ENCODE results near the gene ERCC6L2.

The ERCC6L2 gene

GRCh38 chr9:95920017-95920416, 44.5 kb downstream of the ERCC6L2 start:
- DNase-seq (ENCODE audit: low read depth, low spot score), result no peak

GRCh38 chr9:95923794-95924193, 48.3 kb downstream of the ERCC6L2 start:
- no peak for DNase-seq (ENCODE audit: low read depth, low spot score)

- DNase-seq (ENCODE audit: low read depth, low spot score), result no peak
Observed at GRCh38 chr9:95924987-95925386, 49.5 kb downstream of the ERCC6L2 start.

- DNase-seq (ENCODE audit: low read depth, low spot score), result no peak
Observed at GRCh38 chr9:95927271-95928004, 51.9 kb downstream of the ERCC6L2 start.

- DNase-seq (ENCODE audit: low read depth, low spot score), result no peak
Observed at GRCh38 chr9:95930277-95930676, 54.8 kb downstream of the ERCC6L2 start.

GRCh38 chr9:95935861-95936578, 60.5 kb downstream of the ERCC6L2 start:
- DNase-seq (ENCODE audit: low read depth, low spot score), result no peak

GRCh38 chr9:95936579-95937075, 61.1 kb downstream of the ERCC6L2 start:
- no peak for DNase-seq (ENCODE audit: low read depth, low spot score)

- no peak for DNase-seq (ENCODE audit: low read depth, low spot score)
Observed at GRCh38 chr9:95937131-95937530, 61.6 kb downstream of the ERCC6L2 start.

- DNase-seq (ENCODE audit: low read depth, low spot score), result no peak
Observed at GRCh38 chr9:95938724-95939123, 63.2 kb downstream of the ERCC6L2 start.

- DNase-seq (ENCODE audit: low read depth, low spot score), result no peak
Observed at GRCh38 chr9:95939472-95939871, 64.0 kb downstream of the ERCC6L2 start.

GRCh38 chr9:95940265-95940664, 64.8 kb downstream of the ERCC6L2 start:
- DNase-seq (ENCODE audit: low read depth, low spot score), result no peak

- DNase-seq (ENCODE audit: low read depth, low spot score), result no peak
Observed at GRCh38 chr9:95942016-95942415, 66.5 kb downstream of the ERCC6L2 start.

- no peak for DNase-seq (ENCODE audit: low read depth, low spot score)
Observed at GRCh38 chr9:95947118-95947517, 71.6 kb downstream of the ERCC6L2 start.

- DNase-seq (ENCODE audit: low read depth, low spot score), result no peak
Observed at GRCh38 chr9:95952471-95952870, 77.0 kb downstream of the ERCC6L2 start.

- no peak for DNase-seq (ENCODE audit: low read depth, low spot score)
Observed at GRCh38 chr9:95953986-95954385, 78.5 kb downstream of the ERCC6L2 start.

- no peak for DNase-seq (ENCODE audit: low read depth, low spot score)
Observed at GRCh38 chr9:95954940-95955339, 79.4 kb downstream of the ERCC6L2 start.

GRCh38 chr9:95962936-95963335, 87.4 kb downstream of the ERCC6L2 start:
- DNase-seq (ENCODE audit: low read depth, low spot score), result no peak

GRCh38 chr9:95963659-95964058, 88.2 kb downstream of the ERCC6L2 start:
- no peak for DNase-seq (ENCODE audit: low read depth, low spot score)

- no peak for DNase-seq (ENCODE audit: low read depth, low spot score)
Observed at GRCh38 chr9:95966306-95966705, 90.8 kb downstream of the ERCC6L2 start.

GRCh38 chr9:95970317-95970716, 94.8 kb downstream of the ERCC6L2 start:
- no peak for DNase-seq (ENCODE audit: low read depth, low spot score)

GRCh38 chr9:95971815-95972214, 96.3 kb downstream of the ERCC6L2 start:
- DNase-seq (ENCODE audit: low read depth, low spot score), result no peak

GRCh38 chr9:95974389-95974788, 98.9 kb downstream of the ERCC6L2 start:
- DNase-seq (ENCODE audit: low read depth, low spot score), result no peak

- no peak for DNase-seq (ENCODE audit: low read depth, low spot score)
Observed at GRCh38 chr9:95977371-95977770, 101.9 kb downstream of the ERCC6L2 start.
